Measurements from ENCODE around the gene BPIFA3.

The BPIFA3 gene

GRCh38 chr20:33229843-33230242 lies 12.7 kb downstream of the BPIFA3 start:
- FAIRE-seq, result no peak

- no peak for FAIRE-seq
These were observed 14.1 kb downstream of the BPIFA3 start for GRCh38 chr20:33231237-33231636.

- FAIRE-seq, result no peak
These were observed 15.4 kb downstream of the BPIFA3 start for GRCh38 chr20:33232486-33233072.

DNA sequence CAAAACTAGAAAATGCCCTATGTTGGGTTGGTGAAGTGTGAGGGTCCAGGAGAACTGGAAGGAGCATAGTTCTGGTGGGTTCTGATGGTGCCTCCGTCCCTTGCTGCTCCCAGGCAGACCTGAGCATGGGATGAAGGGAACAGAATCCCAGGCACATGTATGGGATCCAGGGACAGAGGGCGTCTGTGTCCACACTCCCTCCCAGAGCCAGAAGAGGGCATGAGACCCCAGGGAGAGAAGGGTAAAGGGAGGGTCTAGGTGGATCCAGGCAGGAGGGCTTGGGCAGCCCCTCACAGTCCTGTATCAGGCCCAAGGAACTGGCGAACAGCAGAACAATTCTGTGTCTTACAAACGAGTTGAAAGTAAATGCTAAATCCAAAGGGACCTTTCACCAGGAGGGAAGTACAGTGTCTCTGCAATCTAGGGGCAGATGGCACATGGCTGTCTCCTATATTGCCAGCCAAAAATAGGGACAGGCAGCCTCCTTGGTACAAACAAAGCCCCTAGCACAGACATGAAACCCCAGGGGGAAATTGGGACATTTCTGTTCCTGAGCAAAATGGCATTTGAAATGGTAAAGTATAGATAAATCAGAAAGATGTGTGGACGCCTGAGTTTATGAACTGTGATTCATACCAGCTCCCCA lies 16.1 kb downstream of the BPIFA3 start:
- no peak for FAIRE-seq

- FAIRE-seq, result no peak
These were observed 16.9 kb downstream of the BPIFA3 start for GRCh38 chr20:33234050-33234449.

- FAIRE-seq, result no peak
These were observed 18.5 kb downstream of the BPIFA3 start, which contains the start of gene BPIFA1 for GRCh38 chr20:33235696-33236095. Gene BPIFA1 (plus strand): TSS chr20:33235996. CDS start chr20:33237712, 1,716 bp downstream.

- FAIRE-seq, result no peak
These were observed 19.2 kb downstream of the BPIFA3 start for GRCh38 chr20:33236351-33236750.

DNA sequence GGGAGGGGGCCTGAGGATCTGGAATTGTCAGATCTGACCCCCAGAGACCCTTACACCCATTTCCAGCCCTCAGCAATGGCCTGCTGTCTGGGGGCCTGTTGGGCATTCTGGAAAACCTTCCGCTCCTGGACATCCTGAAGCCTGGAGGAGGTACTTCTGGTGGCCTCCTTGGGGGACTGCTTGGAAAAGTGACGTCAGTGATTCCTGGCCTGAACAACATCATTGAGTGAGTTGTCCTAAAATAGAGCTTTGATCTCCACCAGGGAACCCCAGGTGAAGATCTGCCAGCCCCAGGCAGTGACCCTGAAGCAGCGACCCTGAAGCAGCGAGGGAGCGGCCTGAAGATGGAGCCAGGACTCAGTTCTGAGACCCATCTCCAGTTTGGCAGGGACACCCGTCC lies 20.8 kb downstream of the BPIFA3 start:
- FAIRE-seq, result no peak

GRCh38 chr20:33239418-33239817 lies 22.3 kb downstream of the BPIFA3 start:
- no peak for FAIRE-seq

- no peak for FAIRE-seq
These were observed 23.0 kb downstream of the BPIFA3 start for GRCh38 chr20:33239979-33240736.

- no peak for FAIRE-seq
These were observed 23.8 kb downstream of the BPIFA3 start for GRCh38 chr20:33240923-33241322.

- no peak for FAIRE-seq
These were observed 25.4 kb downstream of the BPIFA3 start for GRCh38 chr20:33242319-33243100.

GRCh38 chr20:33246077-33246476 lies 28.9 kb downstream of the BPIFA3 start:
- no peak for FAIRE-seq

DNA sequence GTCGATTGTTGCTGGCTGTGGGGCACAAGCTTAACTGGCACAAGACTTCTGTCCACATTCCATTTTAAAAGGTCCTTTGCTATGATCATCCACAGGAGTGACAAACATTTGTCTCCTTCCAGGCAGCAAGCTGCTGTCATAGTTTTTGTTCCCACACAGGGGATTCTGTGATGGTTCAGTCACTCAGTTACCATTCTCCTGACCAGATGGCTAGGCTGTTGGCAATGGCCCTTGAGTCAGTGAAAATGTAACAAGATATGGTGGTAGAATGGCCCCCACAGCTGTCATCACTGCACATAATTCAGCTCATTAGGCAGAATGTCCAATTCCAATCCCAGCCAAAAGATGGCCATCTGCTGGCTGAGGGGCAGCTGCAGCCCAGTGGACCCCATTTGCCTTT lies 32.3 kb downstream of the BPIFA3 start:
- no peak for FAIRE-seq

GRCh38 chr20:33250666-33251065 lies 33.5 kb downstream of the BPIFA3 start:
- FAIRE-seq, result no peak

GRCh38 chr20:33251496-33251895 lies 34.3 kb downstream of the BPIFA3 start:
- FAIRE-seq, result no peak

- FAIRE-seq, result no peak
These were observed 35.3 kb downstream of the BPIFA3 start for GRCh38 chr20:33252460-33252859.

- FAIRE-seq, result no peak
These were observed 37.9 kb downstream of the BPIFA3 start for GRCh38 chr20:33255005-33255404.

DNA sequence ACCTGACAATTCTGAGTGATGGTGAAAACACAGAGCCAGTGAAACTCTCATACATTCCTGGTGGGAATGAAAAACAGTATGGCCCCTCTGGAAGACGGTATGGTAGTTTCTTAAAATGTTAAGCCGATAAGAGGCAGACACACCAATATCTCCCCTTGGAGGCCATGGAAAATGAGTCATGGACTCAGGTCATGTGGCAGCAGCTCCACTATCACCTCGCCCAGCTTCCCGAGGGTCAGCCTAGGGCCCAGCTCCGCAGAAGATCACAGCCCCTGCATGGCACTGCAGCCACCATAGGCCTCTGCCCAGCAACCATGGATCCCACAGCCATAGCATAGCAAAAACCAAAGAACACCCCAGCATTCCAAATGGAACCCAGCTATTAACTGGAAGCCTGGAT lies 40.1 kb downstream of the BPIFA3 start:
- no peak for FAIRE-seq

- no peak for FAIRE-seq
These were observed 42.2 kb downstream of the BPIFA3 start for GRCh38 chr20:33259371-33259770.

GRCh38 chr20:33261465-33261864 lies 44.3 kb downstream of the BPIFA3 start:
- FAIRE-seq, result no peak

DNA sequence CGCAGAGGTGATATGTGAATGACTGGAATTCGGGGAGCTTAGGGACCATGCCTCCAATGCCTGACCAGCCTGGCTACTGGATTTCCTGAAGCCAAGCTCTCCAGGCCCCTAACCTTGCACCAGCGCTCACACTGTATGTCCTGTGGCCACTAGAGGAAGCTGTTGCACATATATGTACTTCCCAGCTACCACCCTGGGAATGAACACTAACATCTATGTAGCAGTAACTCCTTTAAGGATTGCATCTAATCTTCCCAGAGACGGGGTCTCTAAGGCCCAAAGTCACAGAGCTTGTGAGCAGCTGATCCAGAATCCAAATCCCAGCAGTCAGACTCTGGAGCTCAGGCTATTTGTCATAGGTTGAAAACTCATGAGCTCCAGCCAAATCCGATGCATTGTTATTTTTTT lies 45.5 kb downstream of the BPIFA3 start:
- peak; percentile 8 for FAIRE-seq

- FAIRE-seq, result no peak
These were observed 46.6 kb downstream of the BPIFA3 start for GRCh38 chr20:33263784-33264183.
